Fibroblast of lung (primary cell): ENCODE data around the gene GTF2F2.

ENCODE experiments used
- CTCF ChIP-seq, 2 donors: IDR thresholded peaks in 1 of 2; conservative IDR thresholded peaks in 1 of 2; 1 replicate in 1 of 2; 2 replicates in 1 of 2; pipeline ENCODE4 v1.5.1; 2011 to 2012; ENCODE audit warnings: low read length in 2 of 2, control low read depth in 1 of 2, inconsistent platforms in 1 of 2, low read depth in 1 of 2, mild to moderate bottlenecking in 1 of 2
- EZH2 ChIP-seq: IDR thresholded peaks from 2 replicates; pipeline ENCODE4 v1.5.1; 2012; ENCODE audit warnings: low read length, control low read depth, mild to moderate bottlenecking; ENCODE audit errors: missing control alignments

DNA sequence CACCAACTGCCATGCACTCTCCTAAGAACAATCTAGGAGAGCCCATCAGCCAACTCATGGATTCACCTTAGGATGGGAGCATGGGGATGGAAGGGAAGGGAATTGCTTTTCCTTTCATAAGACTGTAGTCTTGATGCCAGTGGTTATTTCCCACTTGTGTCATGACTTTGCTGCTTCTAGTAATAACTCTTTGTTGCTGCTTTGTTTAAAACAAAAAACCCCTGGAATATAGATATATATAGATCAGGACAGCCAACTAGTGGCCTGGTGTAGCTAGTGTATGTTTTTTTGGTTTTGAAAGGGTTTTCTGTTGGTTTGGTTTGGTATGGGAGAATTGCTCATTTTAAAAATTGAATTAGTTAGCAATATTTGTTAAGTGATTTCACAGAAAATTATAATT is 119.8 kb downstream of the GTF2F2 start:
- TF ChIP-seq CTCF (conservative IDR thresholded peaks at IDR 0.05 in 1 of 2, IDR thresholded peaks at IDR 0.05 in 1 of 2; ENCODE audit: low read depth in 1 of 2, low read length in 2 of 2) (no peak), EZH2 (no peak)
